ENCODE results near the gene PCNX2.

Gene PCNX2

GRCh38 chr1:233295237-233295974 lies at the start of gene PCNX2:
Gene PCNX2, minus strand, starts transcription at chr1:233295725. Its CDS starts 247 bp downstream, at chr1:233295478.
- peak; percentile 84 to 89 for DNase-seq

GRCh38 chr1:233343262-233343661 lies 47.7 kb upstream of the PCNX2 start:
- no peak for DNase-seq

GRCh38 chr1:233342086-233342485 lies 46.6 kb upstream of the PCNX2 start:
- DNase-seq: no peak

GRCh38 chr1:233340966-233341516 lies 45.5 kb upstream of the PCNX2 start:
- peak; percentile 14 to 65 for DNase-seq

- no peak for DNase-seq
These were observed 44.6 kb upstream of the PCNX2 start for GRCh38 chr1:233340031-233340555.

GRCh38 chr1:233338102-233338501 lies 42.6 kb upstream of the PCNX2 start:
- DNase-seq: no peak

- DNase-seq: no peak
These were observed 42.0 kb upstream of the PCNX2 start for GRCh38 chr1:233337505-233337904.

- DNase-seq: no peak
These were observed 41.3 kb upstream of the PCNX2 start for GRCh38 chr1:233336554-233337456.

- no peak for DNase-seq
These were observed 38.6 kb upstream of the PCNX2 start for GRCh38 chr1:233334092-233334491.

- DNase-seq: no peak
These were observed 37.6 kb upstream of the PCNX2 start for GRCh38 chr1:233333086-233333485.

- no peak for DNase-seq
These were observed 36.4 kb upstream of the PCNX2 start for GRCh38 chr1:233331676-233332519.

GRCh38 chr1:233328142-233328921 lies 32.8 kb upstream of the PCNX2 start:
- DNase-seq: peak; percentile 26 to 67

GRCh38 chr1:233327651-233328141 lies 32.2 kb upstream of the PCNX2 start, which contains the start of gene MAP3K21:
Gene MAP3K21, plus strand, starts transcription at chr1:233327724. Its CDS starts 305 bp downstream, at chr1:233328029.
- no peak for DNase-seq

GRCh38 chr1:233326811-233327650 lies 31.5 kb upstream of the PCNX2 start:
- peak; percentile 96 to 97 for DNase-seq

- DNase-seq: no peak
These were observed 30.8 kb upstream of the PCNX2 start for GRCh38 chr1:233326319-233326718.

GRCh38 chr1:233323718-233324117 lies 28.2 kb upstream of the PCNX2 start:
- no peak for DNase-seq

- DNase-seq: no peak
These were observed 24.5 kb upstream of the PCNX2 start for GRCh38 chr1:233320023-233320422.

GRCh38 chr1:233319272-233319671 lies 23.7 kb upstream of the PCNX2 start:
- no peak for DNase-seq

GRCh38 chr1:233316473-233316872 lies 20.9 kb upstream of the PCNX2 start:
- DNase-seq: no peak

- DNase-seq: no peak
These were observed 20.3 kb upstream of the PCNX2 start for GRCh38 chr1:233315718-233316301.

Data from NCI-H2081 (cell line).